GM21576 (cell line): Measurements from ENCODE around the gene LHB.

Source experiments
- ATAC-seq: cut with Tn5 transposase; IDR thresholded peaks from one replicate; pipeline ENCODE4 v1.9.1; 2021; ENCODE audit warnings: mild to moderate bottlenecking, moderate library complexity; ENCODE audit not compliant: unreplicated experiment

The LHB gene

DNA sequence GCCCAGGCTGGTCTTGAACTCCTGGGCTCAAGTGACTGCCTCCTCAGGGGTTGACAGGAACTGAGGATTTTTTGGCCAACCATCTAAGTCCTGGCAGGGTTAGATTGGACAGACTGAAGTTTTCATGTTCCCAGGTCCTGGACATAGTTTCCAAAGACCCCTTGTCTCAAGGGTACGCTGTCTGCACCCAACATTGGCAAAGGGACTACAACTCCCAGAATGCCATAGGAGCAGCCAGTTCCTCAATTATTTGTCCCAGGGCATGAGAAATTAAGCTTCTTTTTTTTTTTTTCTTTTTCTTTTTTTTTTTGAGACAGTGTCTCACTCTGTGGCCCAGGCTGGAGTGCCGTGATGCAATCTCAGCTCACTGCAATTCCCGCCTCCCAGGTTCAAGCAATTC is 30.7 kb downstream of the LHB start:
- no peak for ATAC-seq

DNA sequence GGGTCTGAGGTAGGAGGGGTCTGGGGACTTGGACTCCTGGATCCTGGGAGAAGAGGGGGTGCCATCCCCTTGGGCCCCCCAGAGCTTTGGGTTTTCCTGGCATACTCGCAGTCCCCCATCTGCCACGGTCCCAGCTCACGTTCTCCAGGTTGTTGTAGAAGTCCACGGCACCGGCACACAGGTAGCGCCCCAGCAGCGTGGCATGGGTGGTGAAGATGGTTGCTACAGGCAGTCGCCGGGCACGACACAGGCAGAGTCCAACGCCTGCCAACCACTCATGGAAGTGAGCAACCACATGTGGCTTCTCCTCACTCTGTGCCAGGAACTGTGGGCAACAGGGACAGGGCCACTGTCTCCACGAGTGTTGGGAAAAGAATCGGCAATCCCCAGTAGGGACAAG is 31.2 kb downstream of the LHB start:
- no peak for ATAC-seq

DNA sequence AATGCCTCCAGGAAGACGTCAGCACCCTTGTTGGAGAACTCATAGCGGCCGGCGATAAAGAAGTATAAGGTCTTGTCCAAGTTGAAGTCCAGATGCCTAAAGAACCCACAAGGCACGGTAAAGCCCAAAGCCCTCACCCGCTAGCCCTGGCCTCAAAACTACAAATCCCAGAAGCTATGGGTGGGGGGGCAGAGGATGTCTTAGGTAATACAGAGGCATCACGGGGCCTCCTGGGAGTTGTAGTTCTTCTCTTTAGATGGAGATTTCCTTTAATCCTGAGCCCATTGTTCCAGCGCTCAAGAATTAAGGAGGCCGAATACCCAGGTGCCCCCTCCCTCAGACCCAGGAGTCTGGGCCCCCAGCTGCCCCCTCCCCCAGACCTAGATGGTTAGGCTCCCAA is 34.6 kb downstream of the LHB start:
- no peak for ATAC-seq

DNA sequence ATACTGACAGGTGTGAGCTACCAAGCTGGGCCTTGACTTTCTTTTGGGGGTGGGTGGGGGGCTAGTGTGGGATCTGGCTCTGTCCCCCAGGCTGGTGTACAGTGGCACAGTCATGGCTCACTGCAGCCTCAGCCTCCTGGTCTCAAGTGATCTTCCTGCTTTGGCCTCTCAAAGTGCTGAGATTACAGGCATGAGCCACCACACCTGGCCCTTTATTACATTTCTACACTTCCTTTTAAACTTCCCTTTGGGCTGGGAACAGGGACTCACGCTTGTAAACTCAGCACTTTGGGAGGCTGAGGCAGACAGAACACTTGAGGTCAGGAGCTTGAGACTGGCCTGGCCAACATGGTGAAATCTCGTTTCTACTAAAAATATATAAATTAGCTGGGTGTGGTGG is 39.8 kb downstream of the LHB start:
- no peak for ATAC-seq

DNA sequence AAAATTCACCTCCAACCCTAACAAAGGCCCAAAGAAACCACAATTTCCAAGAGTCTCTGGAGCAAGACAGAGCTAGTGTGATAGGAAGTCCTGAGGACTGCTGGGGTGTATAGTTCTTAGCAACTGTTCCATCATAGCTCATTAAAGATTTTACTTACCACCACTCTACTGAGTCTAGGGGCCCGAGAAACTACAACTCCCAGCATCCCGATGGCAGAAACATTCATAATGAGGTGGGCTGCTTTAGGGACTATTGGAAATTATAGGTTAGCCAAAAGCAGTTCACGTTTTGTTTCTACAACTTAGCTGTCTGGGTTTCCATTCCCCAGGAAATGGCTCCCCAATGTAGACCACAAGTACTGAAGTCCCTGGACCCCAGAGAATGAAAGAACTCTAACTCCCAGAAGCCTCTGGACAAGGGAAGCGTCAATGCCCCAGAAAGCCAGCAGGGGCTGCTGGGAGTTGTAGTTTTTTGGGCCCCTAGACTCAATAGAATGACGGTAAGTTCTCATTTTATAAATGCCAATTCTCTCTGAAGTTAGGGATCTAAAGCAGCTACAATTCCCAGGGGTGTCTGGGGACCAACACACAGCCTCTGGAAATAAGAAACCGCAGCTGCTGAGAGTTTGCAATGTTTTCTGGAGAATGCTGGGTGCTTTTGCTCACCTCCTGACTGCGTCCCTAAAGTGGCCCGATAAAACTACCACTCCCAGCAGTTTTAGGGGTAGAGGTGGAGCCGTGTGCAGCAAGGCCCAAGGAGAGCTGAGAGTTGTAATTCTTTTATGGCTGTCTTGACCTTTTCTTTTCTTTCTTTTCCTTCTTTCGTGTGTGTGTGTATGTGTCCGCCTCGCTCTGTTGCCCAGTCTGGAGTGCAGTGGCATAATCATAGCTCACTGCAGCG is 40.7 kb downstream of the LHB start:
- ATAC-seq = no peak

DNA sequence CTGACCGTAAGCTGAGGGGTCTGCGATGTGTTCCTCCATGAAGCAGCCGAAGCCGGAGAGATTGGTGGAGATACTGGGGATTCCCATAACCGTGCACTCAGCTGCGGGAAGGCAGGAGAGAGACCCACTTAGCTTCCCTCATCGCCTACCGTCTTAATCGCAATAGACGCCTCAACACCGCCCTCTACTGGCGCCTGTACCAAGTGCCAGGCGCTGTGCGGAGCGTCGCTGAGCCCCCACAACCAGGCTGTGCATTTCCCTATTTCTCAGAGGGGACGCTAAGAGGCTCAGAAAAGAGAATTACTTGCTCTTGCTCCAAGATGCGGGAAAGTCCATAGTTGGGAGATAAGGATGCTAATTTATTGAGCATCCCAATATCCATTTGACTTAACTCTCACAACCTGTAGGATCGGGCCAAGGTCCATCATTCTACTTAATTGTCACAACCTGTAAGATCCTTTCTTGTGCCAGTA is 45.9 kb downstream of the LHB start:
- ATAC-seq = no peak

DNA sequence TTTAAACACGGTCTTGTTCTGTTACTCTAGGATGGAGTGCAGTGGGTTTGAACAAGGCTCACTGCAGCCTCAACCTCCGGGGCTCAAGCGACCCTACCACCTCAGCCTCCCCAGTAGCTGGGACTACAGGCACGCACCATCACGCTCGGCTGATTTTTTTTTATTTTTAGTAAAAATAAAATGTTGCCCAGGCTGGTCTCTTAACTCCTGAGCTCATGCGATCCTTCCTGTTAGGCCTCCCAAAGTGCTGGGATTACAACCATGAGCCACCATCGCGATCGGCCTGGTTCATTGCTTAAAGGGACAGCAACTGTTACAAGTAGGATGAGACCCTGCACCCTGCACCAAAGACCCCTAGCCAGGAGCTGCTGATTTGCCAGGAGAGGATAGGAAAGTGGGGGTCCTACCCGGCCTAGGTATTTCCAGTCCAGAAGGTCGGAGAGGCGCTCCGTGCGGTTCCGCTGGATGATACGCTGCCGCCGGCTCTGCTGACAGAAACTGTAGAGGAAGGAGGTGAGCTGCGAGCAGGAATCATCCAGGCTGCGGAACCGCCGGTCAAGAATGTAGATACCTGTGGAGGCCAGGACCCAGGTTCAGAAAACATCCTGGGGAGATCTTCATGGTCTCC is 46.6 kb downstream of the LHB start:
- no peak for ATAC-seq

DNA sequence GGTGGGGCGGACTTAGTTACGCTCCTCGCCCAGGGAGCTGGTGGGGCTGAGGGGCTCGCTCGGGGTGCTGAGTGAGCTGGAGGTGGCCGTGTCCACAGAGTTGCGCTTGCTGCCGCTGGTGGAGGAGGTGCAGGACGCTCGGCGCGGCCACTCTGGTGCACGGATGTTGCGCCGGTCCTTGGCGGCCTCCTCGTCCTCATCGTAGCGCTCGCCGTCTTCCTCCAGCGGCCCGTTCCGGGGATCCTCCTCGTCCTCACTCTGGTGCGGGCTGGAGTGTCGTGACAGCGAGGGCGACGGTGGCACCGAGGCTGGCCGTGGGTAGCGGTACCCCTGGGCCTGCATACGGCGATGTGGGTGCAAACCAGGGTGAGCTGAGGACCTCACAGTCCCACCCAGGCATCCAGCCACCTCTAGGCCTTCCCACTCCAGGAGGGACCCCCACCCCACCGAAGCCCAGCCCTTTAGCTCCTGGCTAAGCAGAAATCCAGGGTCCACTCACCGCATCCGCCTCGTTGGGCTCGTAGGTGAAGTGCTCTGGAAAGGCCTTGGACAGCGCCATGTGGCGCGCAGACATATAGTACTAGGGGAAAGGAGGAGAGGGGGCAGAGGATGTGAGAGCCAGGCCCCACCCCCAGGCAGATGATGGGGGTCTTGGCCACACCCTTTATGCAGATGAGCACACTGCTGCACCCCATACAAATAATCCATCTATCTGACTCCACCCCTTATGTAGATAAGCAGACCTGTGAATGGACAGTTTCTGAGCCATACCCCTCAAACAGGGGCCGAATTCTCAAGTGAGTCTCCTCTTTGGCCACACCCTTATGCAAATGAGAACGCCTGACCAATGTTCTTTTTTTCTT is 47.4 kb downstream of the LHB start:
- no peak for ATAC-seq

DNA sequence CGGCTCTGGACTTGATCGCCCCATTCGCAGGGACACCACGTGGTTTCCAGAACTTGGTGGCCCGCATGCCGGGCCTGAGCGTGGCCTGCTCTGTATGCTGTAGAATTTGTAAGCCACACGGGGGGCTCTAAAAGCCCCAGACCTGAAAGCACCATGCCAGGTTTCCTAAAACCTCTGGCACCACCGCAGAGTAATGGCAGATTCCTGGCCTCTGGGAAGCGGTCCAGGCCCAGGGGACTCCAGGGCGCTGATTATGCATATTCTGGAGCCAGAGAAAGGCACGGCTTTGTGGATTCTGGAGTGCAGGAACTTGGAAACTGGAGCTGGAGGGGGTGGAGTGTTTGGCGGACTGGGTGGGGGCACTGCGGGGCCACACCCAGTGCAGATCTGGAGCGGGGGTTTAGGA is 48.1 kb downstream of the LHB start:
- no peak for ATAC-seq

DNA sequence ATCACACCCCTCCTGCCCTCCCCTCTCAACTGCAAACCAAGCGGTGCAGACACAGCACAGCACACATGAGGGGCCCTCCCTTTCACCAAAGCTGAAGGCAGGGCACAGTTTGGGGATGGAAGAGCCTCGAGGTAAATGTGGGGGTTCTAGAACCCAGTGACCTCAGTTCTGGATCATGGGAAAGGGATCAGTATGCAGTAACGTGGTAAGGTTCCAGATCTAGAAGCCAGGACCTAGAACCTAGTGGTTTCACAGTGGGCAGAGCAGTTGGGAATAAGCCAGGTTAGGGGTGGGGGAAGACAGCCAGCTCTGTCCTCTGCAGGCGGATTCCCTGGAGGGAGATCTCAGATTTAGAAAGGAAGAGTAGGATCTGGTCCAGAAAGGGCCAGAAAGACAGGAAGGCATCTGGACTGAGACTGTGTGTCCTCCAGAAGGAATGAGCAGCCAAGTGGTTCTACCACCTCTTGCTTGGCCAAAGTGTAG is 48.7 kb downstream of the LHB start:
- ATAC-seq = no peak

DNA sequence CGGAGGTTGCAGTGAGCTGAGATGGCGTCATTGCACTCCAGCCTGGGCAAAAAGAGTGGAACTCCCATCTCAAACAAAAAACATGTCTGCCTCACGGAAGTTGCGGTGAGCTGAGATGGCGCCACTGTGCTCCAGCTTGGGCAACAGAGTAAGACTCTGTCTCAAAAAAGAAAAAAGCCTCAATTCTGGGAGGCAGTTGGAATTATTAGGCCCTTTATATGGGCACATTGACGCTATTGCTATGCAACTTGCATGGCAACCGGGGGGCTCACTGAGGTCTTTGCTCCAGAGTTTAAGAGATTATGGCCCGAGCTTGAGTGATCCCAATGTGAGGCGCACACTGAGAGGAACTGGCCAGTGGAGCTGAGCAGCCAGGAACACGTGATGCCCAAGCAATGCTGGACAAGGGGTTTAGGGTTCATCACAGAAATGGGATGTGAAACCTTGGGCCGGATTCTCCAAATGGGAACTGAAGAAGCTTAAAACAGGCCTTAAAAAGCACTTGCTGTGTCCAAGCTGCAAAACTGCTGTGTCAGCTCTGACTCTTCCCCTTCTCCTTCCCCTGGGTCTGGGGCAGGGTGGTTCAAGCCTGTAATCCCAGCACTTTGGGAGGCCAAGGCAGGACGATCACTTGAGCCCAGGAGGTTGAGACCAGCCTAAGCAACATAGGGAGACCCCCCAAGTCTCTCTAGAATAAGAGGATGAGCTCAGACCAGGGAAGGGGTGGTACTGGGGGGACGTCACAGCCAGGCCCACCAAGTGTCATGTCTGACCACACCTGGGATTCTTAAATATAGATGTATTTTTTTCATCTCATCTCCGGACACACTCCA is 49.3 kb downstream of the LHB start:
- no peak for ATAC-seq

DNA sequence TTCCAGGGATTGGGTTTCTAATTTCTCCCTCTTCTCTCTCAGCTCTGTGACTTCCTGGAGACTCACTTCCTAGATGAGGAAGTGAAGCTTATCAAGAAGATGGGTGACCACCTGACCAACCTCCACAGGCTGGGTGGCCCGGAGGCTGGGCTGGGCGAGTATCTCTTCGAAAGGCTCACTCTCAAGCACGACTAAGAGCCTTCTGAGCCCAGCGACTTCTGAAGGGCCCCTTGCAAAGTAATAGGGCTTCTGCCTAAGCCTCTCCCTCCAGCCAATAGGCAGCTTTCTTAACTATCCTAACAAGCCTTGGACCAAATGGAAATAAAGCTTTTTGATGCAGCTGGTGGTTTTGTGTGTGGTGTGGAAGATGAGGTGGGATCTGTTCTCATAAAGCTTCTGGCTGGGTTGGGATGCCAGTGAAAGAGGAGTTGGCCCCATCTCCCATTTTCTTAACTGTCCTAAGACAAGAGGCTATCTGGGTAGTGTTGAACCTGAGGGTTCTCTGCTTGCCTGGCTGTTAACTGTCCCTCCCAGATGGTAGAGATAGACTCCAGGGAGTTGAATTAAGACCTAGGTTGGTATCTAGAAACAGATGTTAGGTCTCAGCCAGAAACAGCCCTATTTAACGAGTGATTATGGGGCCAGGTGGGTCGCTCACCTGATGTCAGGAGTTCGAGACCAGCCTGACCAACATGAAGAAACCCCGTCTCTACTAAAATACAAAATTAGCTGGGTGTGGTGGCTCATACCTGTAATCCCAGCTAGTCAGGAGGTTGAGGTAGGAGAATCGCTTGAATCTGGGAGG is 50.1 kb downstream of the LHB start:
- ATAC-seq = no peak
